ENCODE measurements around the gene TMEM52.

The TMEM52 gene

GRCh38 chr1:1893997-1894353 is 25.1 kb downstream of the TMEM52 start:
- Histone ChIP-seq H3K9ac (ENCODE audit: low read depth, low read length) (no peak overlapping the region), H3K4me2 (ENCODE audit: insufficient read depth, low read length) (no peak overlapping the region), H3K27ac (ENCODE audit: low read length) (no peak overlapping the region), H2AFZ (ENCODE audit: low read depth, low read length) (no peak overlapping the region), H3K79me2 (ENCODE audit: insufficient read depth, low read length) (peaks cover 32% of the 10 kb centered on the region), H3K9me3 (ENCODE audit: insufficient read depth, low read length, severe bottlenecking) (no peaks in the 10 kb centered on the region), H3K36me3 (ENCODE audit: insufficient read depth, low read length) (no peaks in the 10 kb centered on the region), H3K4me3 (ENCODE audit: low read depth in 1 of 2, low read length in 2 of 2) (no peak overlapping the region), H4K20me1 (ENCODE audit: insufficient read depth, low read length) (peaks cover 13% of the 10 kb centered on the region), H3K4me1 (ENCODE audit: insufficient read depth, low read length) (peaks cover 17% of the 10 kb centered on the region), H3K27me3 (ENCODE audit: insufficient read depth, low read length, poor library complexity) (no peaks in the 10 kb centered on the region)
- DNase-seq (no peak), ATAC-seq (ENCODE audit: insufficient read depth, low read depth) (no peak)
- TF ChIP-seq EZH2 (IDR thresholded peaks at IDR 0.05; ENCODE audit: borderline replicate concordance, low read depth, low read length, severe bottlenecking) (no peak), CTCF (IDR thresholded peaks at IDR 0.05; ENCODE audit: borderline replicate concordance, extremely low read depth, low read length, poor library complexity, severe bottlenecking) (no peak)

- TF ChIP-seq CTCF (IDR thresholded peaks at IDR 0.05; ENCODE audit: borderline replicate concordance, extremely low read depth, low read length, poor library complexity, severe bottlenecking) (no peak), EZH2 (IDR thresholded peaks at IDR 0.05; ENCODE audit: borderline replicate concordance, low read depth, low read length, severe bottlenecking) (no peak)
- Histone ChIP-seq H3K79me2 (ENCODE audit: insufficient read depth, low read length) (peaks cover 37% of the 10 kb centered on the region), H4K20me1 (ENCODE audit: insufficient read depth, low read length) (peaks cover 18% of the 10 kb centered on the region), H3K4me3 (ENCODE audit: low read depth in 1 of 2, low read length in 2 of 2) (no peak overlapping the region), H3K27me3 (ENCODE audit: insufficient read depth, low read length, poor library complexity) (no peaks in the 10 kb centered on the region), H3K4me1 (ENCODE audit: insufficient read depth, low read length) (peaks cover 22% of the 10 kb centered on the region), H3K4me2 (ENCODE audit: insufficient read depth, low read length) (peak overlapping the region; percentile 22; the same call in 1 of the 2 replicates), H2AFZ (ENCODE audit: low read depth, low read length) (no peak overlapping the region), H3K9ac (ENCODE audit: low read depth, low read length) (no peak overlapping the region), H3K9me3 (ENCODE audit: insufficient read depth, low read length, severe bottlenecking) (no peaks in the 10 kb centered on the region), H3K27ac (ENCODE audit: low read length) (no peak overlapping the region), H3K36me3 (ENCODE audit: insufficient read depth, low read length) (no peaks in the 10 kb centered on the region)
- ATAC-seq (ENCODE audit: insufficient read depth, low read depth): no peak
- DNase-seq: no peak
These were observed 25.6 kb downstream of the TMEM52 start for GRCh38 chr1:1893291-1893985.

DNA sequence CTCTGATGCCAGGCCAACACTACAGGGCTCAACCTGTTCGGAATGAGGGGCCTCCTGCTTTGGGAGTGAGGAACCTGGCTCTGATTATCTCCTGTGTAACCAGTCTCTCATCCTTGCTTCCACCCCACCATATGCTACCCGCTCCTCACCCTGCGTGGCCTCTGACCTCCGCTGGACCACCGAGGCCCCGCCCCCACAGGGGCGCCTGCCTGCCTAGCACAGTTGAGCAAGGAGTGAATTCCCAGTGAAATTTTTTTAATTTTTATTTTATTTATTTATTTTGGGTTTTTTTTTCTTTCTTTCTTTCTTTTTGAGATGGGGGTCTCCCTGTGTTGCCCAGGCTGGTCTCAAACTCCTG is 26.3 kb downstream of the TMEM52 start:
- ATAC-seq (ENCODE audit: insufficient read depth, low read depth): no peak
- Histone ChIP-seq H3K27ac (ENCODE audit: low read length) (no peak overlapping the region), H3K9me3 (ENCODE audit: insufficient read depth, low read length, severe bottlenecking) (no peaks in the 10 kb centered on the region), H3K9ac (ENCODE audit: low read depth, low read length) (peak overlapping the region; percentile 95), H4K20me1 (ENCODE audit: insufficient read depth, low read length) (peaks cover 23% of the 10 kb centered on the region), H3K27me3 (ENCODE audit: insufficient read depth, low read length, poor library complexity) (no peaks in the 10 kb centered on the region), H3K36me3 (ENCODE audit: insufficient read depth, low read length) (no peaks in the 10 kb centered on the region), H3K4me3 (ENCODE audit: low read depth in 1 of 2, low read length in 2 of 2) (no peak overlapping the region; a peak in 1 of 4 replicates), H3K4me1 (ENCODE audit: insufficient read depth, low read length) (peaks cover 28% of the 10 kb centered on the region), H3K79me2 (ENCODE audit: insufficient read depth, low read length) (peaks cover 44% of the 10 kb centered on the region), H2AFZ (ENCODE audit: low read depth, low read length) (no peak overlapping the region), H3K4me2 (ENCODE audit: insufficient read depth, low read length) (peak overlapping the region; percentile 85)
- no peak for TF ChIP-seq CTCF (IDR thresholded peaks at IDR 0.05; ENCODE audit: borderline replicate concordance, extremely low read depth, low read length, poor library complexity, severe bottlenecking)
- no peak for DNase-seq

All from DND-41 (cell line).